ENCODE data around the gene TM7SF2. TPM values are rescaled to one million over a fixed set of nuclear protein-coding genes. Genes with fewer than 3 reads are reported as not detected.

TM7SF2 gene
- total and polyA plus RNA-seq, 12 donors = 18.5 to 87.8 (median 69.5) TPM

- DNase-seq (no peak), ATAC-seq (no peak)
- H3K36me3 ChIP-seq = peaks cover 0 to 59% (median 31%) of the 10 kb centered on the region in 9 donors
- H3K4me3 ChIP-seq = no peak overlapping the region
- H3K9me3 ChIP-seq = no peaks in the 10 kb centered on the region
- H3K27ac ChIP-seq = no peak overlapping the region
- H3K27me3 ChIP-seq = peaks cover 0 to 4% (median 0%) of the 10 kb centered on the region in 7 donors
- TF ChIP-seq CTCF (IDR thresholded peaks at IDR 0.05) = no peak
- intact Hi-C loops (cut with DNase I) = no loop called here
- WGBS, 2 donors = 96% methylated on average over 48 to 52 of the region's 52 CpGs
- H3K4me1 ChIP-seq = peaks cover 13 to 62% (median 45%) of the 10 kb centered on the region in 9 donors
Measured at GRCh38 chr11:65107751-65108468, 3.8 kb upstream of the TM7SF2 start.

- peaks cover 0 to 10% (median 0%) of the 10 kb centered on the region in 7 donors for H3K27me3 ChIP-seq
- DNase-seq (no peak), ATAC-seq (no peak)
- no peak for TF ChIP-seq CTCF (IDR thresholded peaks at IDR 0.05)
- 94 to 95% methylated on average over 38 of the region's 38 CpGs for WGBS, 2 donors
- peaks cover 19 to 62% (median 45%) of the 10 kb centered on the region in 9 donors for H3K4me1 ChIP-seq
- H3K36me3 ChIP-seq = peaks cover 0 to 54% (median 31%) of the 10 kb centered on the region in 9 donors
- no peaks in the 10 kb centered on the region for H3K9me3 ChIP-seq
- intact Hi-C loops (cut with DNase I) = no loop called here
- no peak overlapping the region for H3K4me3 ChIP-seq
- H3K27ac ChIP-seq = no peak overlapping the region
Measured at GRCh38 chr11:65108469-65109123, 3.1 kb upstream of the TM7SF2 start.

- no peak for TF ChIP-seq CTCF (IDR thresholded peaks at IDR 0.05)
- DNase-seq (no peak), ATAC-seq (no peak)
- Histone ChIP-seq H3K27ac (no peak overlapping the region), H3K4me1 (peaks cover 19 to 60% (median 42%) of the 10 kb centered on the region in 9 donors), H3K9me3 (no peaks in the 10 kb centered on the region), H3K4me3 (no peak overlapping the region), H3K36me3 (peaks cover 0 to 47% (median 31%) of the 10 kb centered on the region in 9 donors), H3K27me3 (peaks cover 0 to 10% (median 0%) of the 10 kb centered on the region in 7 donors)
- WGBS, 2 donors = 89 to 90% methylated on average over 36 of the region's 36 CpGs
- intact Hi-C loops (cut with DNase I) = loop anchor here in 5 of 10 donors (2.0 to 10.0 kb wide), 5 partner anchors 71 to 335 kb away; partner anchors contain the start of genes CAPN1 (in 2 of the 5), ARL2 (in 1 of the 5) and SF1 (in 1 of the 5)
Measured at GRCh38 chr11:65109231-65110198, 2.2 kb upstream of the TM7SF2 start.
